ENCODE measurements around the gene VPS33A.

- no peak for TF ChIP-seq USF2 (CRISPR knock-in tag; IDR thresholded peaks at IDR 0.05)
- TF ChIP-seq CTCF (IDR thresholded peaks at IDR 0.05), result no peak
- TF ChIP-seq ETV6 (CRISPR knock-in tag; IDR thresholded peaks at IDR 0.05), result no peak
- TF ChIP-seq SP1 (CRISPR knock-in tag; conservative IDR thresholded peaks at IDR 0.05), result no peak
- no peak for TF ChIP-seq ATF3 (CRISPR knock-in tag; conservative IDR thresholded peaks at IDR 0.05)
- TF ChIP-seq ATF6 (CRISPR knock-in tag; IDR thresholded peaks at IDR 0.05), result no peak
- no peak for TF ChIP-seq MAX (CRISPR knock-in tag; IDR thresholded peaks at IDR 0.05)
Observed at GRCh38 chr12:122243965-122244364, 22.3 kb downstream of the VPS33A start.
